ENCODE results near the gene CCT6A.

CCT6A gene

GRCh38 chr7:56081626-56082340, 30.2 kb downstream of the CCT6A start:
- Histone ChIP-seq H2BK15ac (replicated peaks; ENCODE audit: low read depth) (no peak overlapping the region), H3K4ac (ENCODE audit: low read depth, low read length) (no peak overlapping the region), H2BK120ac (ENCODE audit: low read depth, low read length) (no peak overlapping the region), H3K9ac (ENCODE audit: low read length) (no peak overlapping the region), H3K4me1 (ENCODE audit: control insufficient read depth, low read depth, low read length) (no peaks in the 10 kb centered on the region), H3K4me3 (ENCODE audit: low read length) (no peak overlapping the region), H2BK5ac (ENCODE audit: low read length) (no peak overlapping the region), H3K27ac (ENCODE audit: low read depth, low read length) (no peak overlapping the region), H3K56ac (ENCODE audit: low read length) (no peak overlapping the region), H2AK5ac (ENCODE audit: low read length) (no peak overlapping the region), H3K36me3 (ENCODE audit: control insufficient read depth, insufficient read depth, low read length) (peaks cover 1% of the 10 kb centered on the region), H3K79me2 (ENCODE audit: control insufficient read depth, insufficient read depth, low read length) (no peaks in the 10 kb centered on the region), H3K23ac (ENCODE audit: low read length) (no peak overlapping the region), H3K18ac (ENCODE audit: low read length) (no peak overlapping the region), H3K79me1 (ENCODE audit: low read length) (no peaks in the 10 kb centered on the region), H4K8ac (ENCODE audit: low read depth, low read length) (no peak overlapping the region), H3K4me2 (ENCODE audit: low read length) (no peak overlapping the region), H4K5ac (ENCODE audit: low read length) (no peak overlapping the region), H3K27me3 (ENCODE audit: insufficient read depth, low read length, poor library complexity) (no peaks in the 10 kb centered on the region)
- DNase-seq, result no peak
- no CpG with 5 or more reads among the region's 29 CpGs for WGBS (ENCODE audit: extremely low coverage, insufficient coverage, low lambda C conversion rate)

GRCh38 chr7:56083150-56083785, 31.7 kb downstream of the CCT6A start:
- WGBS (ENCODE audit: extremely low coverage, insufficient coverage, low lambda C conversion rate), result no CpG with 5 or more reads among the region's 13 CpGs
- Histone ChIP-seq H3K4me3 (ENCODE audit: low read length) (no peak overlapping the region), H2AK5ac (ENCODE audit: low read length) (no peak overlapping the region), H3K4ac (ENCODE audit: low read depth, low read length) (no peak overlapping the region), H3K4me2 (ENCODE audit: low read length) (no peak overlapping the region), H3K79me2 (ENCODE audit: control insufficient read depth, insufficient read depth, low read length) (no peaks in the 10 kb centered on the region), H3K9ac (ENCODE audit: low read length) (no peak overlapping the region), H3K36me3 (ENCODE audit: control insufficient read depth, insufficient read depth, low read length) (peaks cover 1% of the 10 kb centered on the region), H3K79me1 (ENCODE audit: low read length) (no peaks in the 10 kb centered on the region), H3K18ac (ENCODE audit: low read length) (no peak overlapping the region), H3K27me3 (ENCODE audit: insufficient read depth, low read length, poor library complexity) (no peaks in the 10 kb centered on the region), H3K4me1 (ENCODE audit: control insufficient read depth, low read depth, low read length) (no peaks in the 10 kb centered on the region), H3K56ac (ENCODE audit: low read length) (no peak overlapping the region), H2BK120ac (ENCODE audit: low read depth, low read length) (no peak overlapping the region), H4K8ac (ENCODE audit: low read depth, low read length) (no peak overlapping the region), H2BK15ac (replicated peaks; ENCODE audit: low read depth) (no peak overlapping the region), H4K5ac (ENCODE audit: low read length) (no peak overlapping the region), H3K23ac (ENCODE audit: low read length) (no peak overlapping the region), H2BK5ac (ENCODE audit: low read length) (no peak overlapping the region), H3K27ac (ENCODE audit: low read depth, low read length) (no peak overlapping the region)
- no peak for DNase-seq

GRCh38 chr7:56086761-56087160, 35.2 kb downstream of the CCT6A start:
- Histone ChIP-seq H4K8ac (ENCODE audit: low read depth, low read length) (no peak overlapping the region), H3K79me2 (ENCODE audit: control insufficient read depth, insufficient read depth, low read length) (no peaks in the 10 kb centered on the region), H3K18ac (ENCODE audit: low read length) (no peak overlapping the region), H3K56ac (ENCODE audit: low read length) (no peak overlapping the region), H3K36me3 (ENCODE audit: control insufficient read depth, insufficient read depth, low read length) (no peaks in the 10 kb centered on the region), H3K4me1 (ENCODE audit: control insufficient read depth, low read depth, low read length) (no peaks in the 10 kb centered on the region), H2BK120ac (ENCODE audit: low read depth, low read length) (no peak overlapping the region), H2BK5ac (ENCODE audit: low read length) (no peak overlapping the region), H3K27ac (ENCODE audit: low read depth, low read length) (no peak overlapping the region), H3K4me2 (ENCODE audit: low read length) (no peak overlapping the region), H4K5ac (ENCODE audit: low read length) (no peak overlapping the region), H3K27me3 (ENCODE audit: insufficient read depth, low read length, poor library complexity) (no peaks in the 10 kb centered on the region), H3K23ac (ENCODE audit: low read length) (no peak overlapping the region), H2AK5ac (ENCODE audit: low read length) (no peak overlapping the region), H3K4ac (ENCODE audit: low read depth, low read length) (no peak overlapping the region), H2BK15ac (replicated peaks; ENCODE audit: low read depth) (no peak overlapping the region), H3K79me1 (ENCODE audit: low read length) (no peaks in the 10 kb centered on the region), H3K4me3 (ENCODE audit: low read length) (no peak overlapping the region), H3K9ac (ENCODE audit: low read length) (no peak overlapping the region)
- DNase-seq, result no peak
- no CpG with 5 or more reads among the region's 7 CpGs for WGBS (ENCODE audit: extremely low coverage, insufficient coverage, low lambda C conversion rate)

GRCh38 chr7:56087445-56087844, 35.9 kb downstream of the CCT6A start:
- Histone ChIP-seq H4K8ac (ENCODE audit: low read depth, low read length) (no peak overlapping the region), H2AK5ac (ENCODE audit: low read length) (no peak overlapping the region), H4K5ac (ENCODE audit: low read length) (no peak overlapping the region), H2BK15ac (replicated peaks; ENCODE audit: low read depth) (no peak overlapping the region), H2BK120ac (ENCODE audit: low read depth, low read length) (no peak overlapping the region), H3K4me2 (ENCODE audit: low read length) (no peak overlapping the region), H3K36me3 (ENCODE audit: control insufficient read depth, insufficient read depth, low read length) (no peaks in the 10 kb centered on the region), H3K4me3 (ENCODE audit: low read length) (no peak overlapping the region), H3K4ac (ENCODE audit: low read depth, low read length) (no peak overlapping the region), H3K27me3 (ENCODE audit: insufficient read depth, low read length, poor library complexity) (no peaks in the 10 kb centered on the region), H3K18ac (ENCODE audit: low read length) (no peak overlapping the region), H3K56ac (ENCODE audit: low read length) (no peak overlapping the region), H3K79me2 (ENCODE audit: control insufficient read depth, insufficient read depth, low read length) (no peaks in the 10 kb centered on the region), H3K23ac (ENCODE audit: low read length) (no peak overlapping the region), H3K79me1 (ENCODE audit: low read length) (no peaks in the 10 kb centered on the region), H3K9ac (ENCODE audit: low read length) (no peak overlapping the region), H3K27ac (ENCODE audit: low read depth, low read length) (no peak overlapping the region), H3K4me1 (ENCODE audit: control insufficient read depth, low read depth, low read length) (no peaks in the 10 kb centered on the region), H2BK5ac (ENCODE audit: low read length) (no peak overlapping the region)
- WGBS (ENCODE audit: extremely low coverage, insufficient coverage, low lambda C conversion rate), result no CpG with 5 or more reads among the region's 16 CpGs
- DNase-seq, result no peak

- no peak overlapping the region for H2BK120ac ChIP-seq (ENCODE audit: low read depth, low read length)
- no peaks in the 10 kb centered on the region for H3K79me2 ChIP-seq (ENCODE audit: control insufficient read depth, insufficient read depth, low read length)
- no peak overlapping the region for H3K27ac ChIP-seq (ENCODE audit: low read depth, low read length)
- no peak overlapping the region for H3K4me2 ChIP-seq (ENCODE audit: low read length)
- no peak overlapping the region for H2BK5ac ChIP-seq (ENCODE audit: low read length)
- no CpG with 5 or more reads among the region's 3 CpGs for WGBS (ENCODE audit: extremely low coverage, insufficient coverage, low lambda C conversion rate)
- H3K23ac ChIP-seq (ENCODE audit: low read length), result no peak overlapping the region
- no peak overlapping the region for H3K9ac ChIP-seq (ENCODE audit: low read length)
- H4K5ac ChIP-seq (ENCODE audit: low read length), result no peak overlapping the region
- peak; percentile 7 for DNase-seq
- no peaks in the 10 kb centered on the region for H3K36me3 ChIP-seq (ENCODE audit: control insufficient read depth, insufficient read depth, low read length)
- H4K8ac ChIP-seq (ENCODE audit: low read depth, low read length), result no peak overlapping the region
- no peak overlapping the region for H3K56ac ChIP-seq (ENCODE audit: low read length)
- H3K79me1 ChIP-seq (ENCODE audit: low read length), result no peaks in the 10 kb centered on the region
- H3K4ac ChIP-seq (ENCODE audit: low read depth, low read length), result no peak overlapping the region
- no peak overlapping the region for H3K18ac ChIP-seq (ENCODE audit: low read length)
- H2BK15ac ChIP-seq (replicated peaks; ENCODE audit: low read depth), result no peak overlapping the region
- no peak overlapping the region for H3K4me3 ChIP-seq (ENCODE audit: low read length)
- H3K27me3 ChIP-seq (ENCODE audit: insufficient read depth, low read length, poor library complexity), result no peaks in the 10 kb centered on the region
- no peaks in the 10 kb centered on the region for H3K4me1 ChIP-seq (ENCODE audit: control insufficient read depth, low read depth, low read length)
- no peak overlapping the region for H2AK5ac ChIP-seq (ENCODE audit: low read length)
Observed at GRCh38 chr7:56091591-56091990, 40.0 kb downstream of the CCT6A start.
